ENCODE results near the gene ARL17B. TPM values are rescaled to one million over a fixed set of nuclear protein-coding genes. Genes with fewer than 3 reads are reported as not detected.
"Not testable (repeated sequence)": the region's sequence is repeated elsewhere in the genome, so short reads cannot be mapped to it uniquely, and the experiment has no call there.

Gene ARL17B
- total and polyA plus RNA-seq, 2 of the 4 experiments (the other 2 are of a cell fraction) = 4.8 to 6.5 TPM

GRCh38 chr17:46291618-46292017 lies 69.9 kb downstream of the ARL17B start:
- H4K20me1 ChIP-seq (ENCODE audit: insufficient read depth, low read length); H2BK20ac ChIP-seq (ENCODE audit: low read depth, low read length); CTCF ChIA-PET; H3K79me1 ChIP-seq (ENCODE audit: low read depth in 1 of 2, low read length in 2 of 2); intact Hi-C loops (cut with micrococcal nuclease); H3K9me3 ChIP-seq (ENCODE audit: control insufficient read depth, insufficient read depth, low read length); H3K27me3 ChIP-seq (ENCODE audit: control insufficient read depth, insufficient read depth, low read length); H3K23ac ChIP-seq (ENCODE audit: low read depth, low read length); H3K4me3 ChIP-seq (ENCODE audit: insufficient read depth, low read depth, low read length); DNase-seq; POLR2A ChIA-PET (ENCODE audit: unreplicated experiment); dilution Hi-C loops (cut with HindIII; ENCODE audit: low sequenced_read_pairs, unreplicated experiment); H3K56ac ChIP-seq (ENCODE audit: extremely low read depth, insufficient read depth, low read length); H3K4me1 ChIP-seq (ENCODE audit: control insufficient read depth, insufficient read depth, low read length); H2BK5ac ChIP-seq (ENCODE audit: low read depth, low read length, poor library complexity, severe bottlenecking); H2BK120ac ChIP-seq (ENCODE audit: low read depth, low read length); H4K5ac ChIP-seq (ENCODE audit: low read depth, low read length); H2AK5ac ChIP-seq (ENCODE audit: low read depth, low read length); H3K14ac ChIP-seq (replicated peaks; ENCODE audit: low read depth, low read length); ATAC-seq (ENCODE audit: low read depth); H4K91ac ChIP-seq (ENCODE audit: insufficient read depth, low read depth, low read length); in situ Hi-C loops (cut with MboI; ENCODE audit: low sequenced_read_pairs); H3K27ac ChIP-seq (ENCODE audit: insufficient read depth, low read length); H2BK15ac ChIP-seq (ENCODE audit: low read depth, low read length); H3K18ac ChIP-seq (ENCODE audit: low read depth, low read length); H3K4me2 ChIP-seq (ENCODE audit: low read depth, low read length); H3K4ac ChIP-seq (ENCODE audit: low read depth, low read length); H3K9me1 ChIP-seq (ENCODE audit: insufficient read depth, low read length); BruUV-seq (replicated peaks); H2AFZ ChIP-seq (replicated peaks; ENCODE audit: low read length, poor library complexity); H3K36me3 ChIP-seq (ENCODE audit: control insufficient read depth, insufficient read depth, low read length); H4K8ac ChIP-seq (ENCODE audit: low read depth in 2 of 2, low read length in 2 of 2); H2AK9ac ChIP-seq (replicated peaks; ENCODE audit: low read depth, low read length, poor library complexity); H3K9ac ChIP-seq (ENCODE audit: low read depth, low read length): not testable (repeated sequence)
- WGBS, 2 experiments (ENCODE audit: extremely low coverage in 2 of 2, insufficient read length in 1 of 2) = no CpG with 5 or more reads among the region's 8 CpGs

- H3K27ac ChIP-seq (ENCODE audit: insufficient read depth, low read length); H4K20me1 ChIP-seq (ENCODE audit: insufficient read depth, low read length); ATAC-seq (ENCODE audit: low read depth); in situ Hi-C loops (cut with MboI; ENCODE audit: low sequenced_read_pairs); H3K23ac ChIP-seq (ENCODE audit: low read depth, low read length); H4K5ac ChIP-seq (ENCODE audit: low read depth, low read length); H3K9ac ChIP-seq (ENCODE audit: low read depth, low read length); H3K4me2 ChIP-seq (ENCODE audit: low read depth, low read length); H2AK9ac ChIP-seq (replicated peaks; ENCODE audit: low read depth, low read length, poor library complexity); intact Hi-C loops (cut with micrococcal nuclease); H2BK20ac ChIP-seq (ENCODE audit: low read depth, low read length); H2BK5ac ChIP-seq (ENCODE audit: low read depth, low read length, poor library complexity, severe bottlenecking); H3K9me1 ChIP-seq (ENCODE audit: insufficient read depth, low read length); dilution Hi-C loops (cut with HindIII; ENCODE audit: low sequenced_read_pairs, unreplicated experiment); H3K79me1 ChIP-seq (ENCODE audit: low read depth in 1 of 2, low read length in 2 of 2); H4K8ac ChIP-seq (ENCODE audit: low read depth in 2 of 2, low read length in 2 of 2); H3K27me3 ChIP-seq (ENCODE audit: control insufficient read depth, insufficient read depth, low read length); H3K4me1 ChIP-seq (ENCODE audit: control insufficient read depth, insufficient read depth, low read length); BruUV-seq (replicated peaks); H3K4ac ChIP-seq (ENCODE audit: low read depth, low read length); POLR2A ChIA-PET (ENCODE audit: unreplicated experiment); DNase-seq; H2BK15ac ChIP-seq (ENCODE audit: low read depth, low read length); H2AFZ ChIP-seq (replicated peaks; ENCODE audit: low read length, poor library complexity); H4K91ac ChIP-seq (ENCODE audit: insufficient read depth, low read depth, low read length); H2BK120ac ChIP-seq (ENCODE audit: low read depth, low read length); H3K4me3 ChIP-seq (ENCODE audit: insufficient read depth, low read depth, low read length); H3K36me3 ChIP-seq (ENCODE audit: control insufficient read depth, insufficient read depth, low read length); CTCF ChIA-PET; H3K18ac ChIP-seq (ENCODE audit: low read depth, low read length); H3K9me3 ChIP-seq (ENCODE audit: control insufficient read depth, insufficient read depth, low read length); H3K14ac ChIP-seq (replicated peaks; ENCODE audit: low read depth, low read length); H2AK5ac ChIP-seq (ENCODE audit: low read depth, low read length); H3K56ac ChIP-seq (ENCODE audit: extremely low read depth, insufficient read depth, low read length): not testable (repeated sequence)
- WGBS, 2 experiments (ENCODE audit: extremely low coverage in 2 of 2, insufficient read length in 1 of 2) = no CpG with 5 or more reads among the region's 4 CpGs
Observed at GRCh38 chr17:46290906-46291546, 70.5 kb downstream of the ARL17B start.
